ENCODE results near the gene PHIP.

PHIP gene

DNA sequence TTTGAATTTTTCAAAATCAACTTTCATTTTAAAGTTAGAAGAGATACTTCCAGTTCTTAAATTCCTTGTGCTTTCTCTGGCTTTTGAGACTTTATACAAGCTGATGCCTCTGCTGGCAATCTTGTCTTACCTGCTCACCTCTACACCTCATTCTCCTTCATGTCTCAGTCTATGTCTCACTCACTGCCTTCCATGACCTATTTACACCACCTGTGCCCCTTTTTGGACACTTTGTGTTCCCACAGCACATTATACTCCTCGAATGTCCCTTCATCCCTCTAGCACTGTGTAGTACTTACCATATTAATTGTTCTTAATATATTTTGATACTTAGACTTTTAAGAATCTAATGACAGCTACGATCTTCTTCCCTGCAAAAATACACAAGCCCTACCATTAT lies 15.3 kb downstream of the PHIP start:
- no peak for DNase-seq (ENCODE audit: low read depth)
- H3K4me3 ChIP-seq (ENCODE audit: low read depth, low read length) = no peak overlapping the region
- TF ChIP-seq, protein P1, sequence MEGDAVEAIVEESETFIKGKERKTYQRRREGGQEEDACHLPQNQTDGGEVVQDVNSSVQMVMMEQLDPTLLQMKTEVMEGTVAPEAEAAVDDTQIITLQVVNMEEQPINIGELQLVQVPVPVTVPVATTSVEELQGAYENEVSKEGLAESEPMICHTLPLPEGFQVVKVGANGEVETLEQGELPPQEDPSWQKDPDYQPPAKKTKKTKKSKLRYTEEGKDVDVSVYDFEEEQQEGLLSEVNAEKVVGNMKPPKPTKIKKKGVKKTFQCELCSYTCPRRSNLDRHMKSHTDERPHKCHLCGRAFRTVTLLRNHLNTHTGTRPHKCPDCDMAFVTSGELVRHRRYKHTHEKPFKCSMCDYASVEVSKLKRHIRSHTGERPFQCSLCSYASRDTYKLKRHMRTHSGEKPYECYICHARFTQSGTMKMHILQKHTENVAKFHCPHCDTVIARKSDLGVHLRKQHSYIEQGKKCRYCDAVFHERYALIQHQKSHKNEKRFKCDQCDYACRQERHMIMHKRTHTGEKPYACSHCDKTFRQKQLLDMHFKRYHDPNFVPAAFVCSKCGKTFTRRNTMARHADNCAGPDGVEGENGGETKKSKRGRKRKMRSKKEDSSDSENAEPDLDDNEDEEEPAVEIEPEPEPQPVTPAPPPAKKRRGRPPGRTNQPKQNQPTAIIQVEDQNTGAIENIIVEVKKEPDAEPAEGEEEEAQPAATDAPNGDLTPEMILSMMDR (IDR thresholded peaks at IDR 0.05; ENCODE audit: insufficient read depth, low read depth, low read length, missing control alignments) = no peak

DNA sequence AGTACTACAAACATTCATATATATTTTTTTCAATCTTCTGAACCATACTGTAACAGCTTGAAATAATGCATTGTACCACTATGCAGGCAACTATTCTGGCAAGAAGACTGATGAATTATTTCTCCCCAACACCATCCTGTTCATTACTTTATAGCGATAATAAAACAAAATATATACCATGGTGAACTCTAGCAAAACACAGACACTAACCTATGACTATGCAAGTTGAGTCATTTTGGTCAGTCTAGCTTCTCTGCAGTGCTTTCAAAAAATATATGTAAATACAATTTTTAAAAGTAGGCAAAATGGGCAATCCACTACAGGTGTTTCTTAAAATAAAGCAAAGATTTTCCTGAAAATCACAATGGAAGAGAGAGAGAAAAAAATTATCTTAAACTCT lies 20.3 kb downstream of the PHIP start:
- TF ChIP-seq, protein P1 (IDR thresholded peaks at IDR 0.05; ENCODE audit: insufficient read depth, low read depth, low read length, missing control alignments) = no peak
- DNase-seq (ENCODE audit: low read depth) = no peak
- no peak overlapping the region for H3K4me3 ChIP-seq (ENCODE audit: low read depth, low read length)

DNA sequence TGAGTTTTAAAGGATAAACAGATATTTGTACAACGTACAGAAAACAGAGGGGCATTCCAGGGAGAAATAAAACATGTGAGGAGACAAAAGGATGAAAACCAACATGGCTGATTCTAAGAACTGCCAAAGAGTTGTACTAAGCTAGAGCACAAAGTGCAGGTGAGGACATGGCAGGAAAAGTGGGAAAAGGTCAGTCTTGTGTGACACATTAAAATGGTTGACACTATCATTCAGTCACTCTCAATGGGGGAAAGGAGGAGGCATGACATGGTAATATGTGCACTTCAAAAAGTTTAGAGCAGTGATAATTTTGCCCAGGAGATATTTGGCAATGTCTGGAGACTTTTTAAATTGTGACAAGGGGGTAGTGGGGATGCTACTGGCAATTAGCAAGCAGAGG lies 21.8 kb downstream of the PHIP start:
- no peak overlapping the region for H3K4me3 ChIP-seq (ENCODE audit: low read depth, low read length)
- no peak for DNase-seq (ENCODE audit: low read depth)
- TF ChIP-seq, protein P1 (IDR thresholded peaks at IDR 0.05; ENCODE audit: insufficient read depth, low read depth, low read length, missing control alignments) = no peak

DNA sequence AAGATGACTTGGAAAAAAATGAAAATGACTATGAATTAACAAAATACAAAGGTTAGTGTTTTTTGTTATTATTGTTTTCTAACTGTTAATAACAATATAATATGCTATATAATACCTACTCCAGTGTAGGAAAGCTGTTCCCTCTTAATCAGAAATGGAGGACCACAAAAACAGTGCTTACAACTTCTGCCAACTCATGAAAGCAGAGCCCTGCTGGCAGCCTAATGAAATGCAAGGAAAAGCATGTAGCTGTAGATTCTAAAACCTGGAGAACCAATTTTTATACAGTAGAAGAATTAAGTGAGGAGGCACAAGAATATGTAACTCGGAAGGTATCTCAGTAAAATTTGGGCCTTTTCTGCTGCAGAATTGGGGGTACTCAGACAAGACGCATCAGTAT lies 29.4 kb downstream of the PHIP start:
- H3K4me3 ChIP-seq (ENCODE audit: low read depth, low read length) = no peak overlapping the region

DNA sequence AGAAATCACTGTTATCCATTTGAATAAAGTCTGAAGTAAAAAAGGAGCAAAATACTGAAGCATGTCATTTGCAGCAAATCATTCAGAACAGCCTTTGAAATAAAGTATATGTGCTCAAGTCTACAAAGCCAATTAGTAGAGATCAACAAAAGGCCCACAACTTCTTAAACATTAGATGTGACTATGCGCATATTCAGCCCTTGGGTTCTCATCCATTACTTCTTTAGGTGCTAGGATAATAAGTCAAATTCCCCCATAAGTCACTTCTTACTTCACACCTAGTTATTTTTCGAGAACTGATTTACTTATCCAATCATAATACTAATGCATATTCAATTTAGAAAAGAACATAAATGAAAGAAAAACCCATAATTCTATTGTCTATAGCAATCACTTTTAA lies 31.0 kb downstream of the PHIP start:
- no peak for DNase-seq (ENCODE audit: low read depth)
- TF ChIP-seq, protein P1 (IDR thresholded peaks at IDR 0.05; ENCODE audit: insufficient read depth, low read depth, low read length, missing control alignments) = no peak
- H3K4me3 ChIP-seq (ENCODE audit: low read depth, low read length) = no peak overlapping the region

More for the DNA sequence above, 29.4 kb downstream of the PHIP start:
- TF ChIP-seq, protein P1 (IDR thresholded peaks at IDR 0.05; ENCODE audit: insufficient read depth, low read depth, low read length, missing control alignments) = peak; percentile 28
- DNase-seq (ENCODE audit: low read depth) = no peak

DNA sequence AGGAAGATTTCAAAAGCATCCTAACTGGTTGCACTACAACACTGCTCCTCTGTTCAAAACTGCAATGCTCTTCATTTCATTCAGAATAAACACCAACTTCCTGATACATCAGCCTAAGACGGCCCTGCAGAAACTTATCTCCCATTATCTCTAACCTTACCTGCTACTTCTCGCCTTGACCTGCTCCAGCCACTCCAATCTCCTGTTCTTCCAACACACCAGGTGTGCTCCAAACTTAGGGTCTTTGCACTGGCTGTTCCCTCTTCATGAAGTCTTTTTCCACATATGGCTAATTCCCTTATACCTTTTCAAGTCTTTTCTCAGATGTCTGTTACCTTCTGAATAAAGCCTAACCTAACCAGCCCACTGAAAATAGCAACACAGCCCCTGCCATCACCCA lies 32.1 kb downstream of the PHIP start:
- DNase-seq (ENCODE audit: low read depth) = no peak
- TF ChIP-seq, protein P1 (IDR thresholded peaks at IDR 0.05; ENCODE audit: insufficient read depth, low read depth, low read length, missing control alignments) = no peak
- H3K4me3 ChIP-seq (ENCODE audit: low read depth, low read length) = no peak overlapping the region

DNA sequence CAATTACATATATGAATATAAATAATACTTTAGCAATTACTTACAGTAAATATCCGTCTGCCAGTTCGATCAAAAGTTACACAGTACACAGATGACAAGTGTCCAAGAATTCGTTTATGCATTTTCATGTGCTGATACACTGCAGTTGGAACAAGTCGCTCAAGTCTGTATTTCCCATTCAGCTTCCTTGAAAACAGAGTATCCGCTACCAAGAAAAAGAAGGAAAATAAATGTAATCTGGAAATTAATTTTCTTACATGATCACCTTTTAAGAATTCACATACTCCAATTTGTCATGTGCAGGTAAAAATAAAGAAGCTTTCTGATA lies 35.3 kb downstream of the PHIP start:
- TF ChIP-seq, protein P1 (IDR thresholded peaks at IDR 0.05; ENCODE audit: insufficient read depth, low read depth, low read length, missing control alignments) = no peak
- H3K4me3 ChIP-seq (ENCODE audit: low read depth, low read length) = no peak overlapping the region
- DNase-seq (ENCODE audit: low read depth) = no peak

Data from GM12865 (cell line).